ENCODE measurements around the gene LCN1.
"Not testable (repeated sequence)": the region's sequence is repeated elsewhere in the genome, so short reads cannot be mapped to it uniquely, and the experiment has no call there.

LCN1 gene

GRCh38 chr9:135535631-135536030 lies 14.4 kb downstream of the LCN1 start:
- H3K9ac ChIP-seq (ENCODE audit: low read length); H3K9me2 ChIP-seq (replicated peaks; ENCODE audit: insufficient read depth, low read length): not testable (repeated sequence)

DNA sequence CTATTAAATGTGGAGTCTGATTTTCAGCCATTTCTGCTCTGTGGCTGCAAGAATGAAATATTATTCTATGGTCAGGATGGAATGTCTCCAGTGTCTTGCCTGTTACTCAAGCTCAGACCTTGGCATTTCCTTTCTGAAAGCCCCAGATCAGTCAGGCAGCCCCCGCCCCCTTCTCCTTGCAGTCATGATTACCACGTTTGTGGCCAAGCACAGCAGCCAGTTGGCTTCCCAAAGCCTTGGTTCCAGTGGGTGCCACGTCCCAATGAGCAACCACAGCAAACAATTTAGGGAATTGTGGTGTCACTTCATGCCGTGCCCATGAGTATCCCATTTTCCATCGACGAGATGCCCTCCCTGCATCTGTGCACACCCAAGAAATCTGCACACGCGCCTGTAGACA lies 15.0 kb downstream of the LCN1 start:
- TF ChIP-seq EZH2 (optimal IDR thresholded peaks at IDR 0.05; ENCODE audit: low read depth, low read length) (no peak), EZH2phosphoT487 (IDR thresholded peaks at IDR 0.05; ENCODE audit: low read length) (no peak)
- TF ChIP-seq, protein P1, sequence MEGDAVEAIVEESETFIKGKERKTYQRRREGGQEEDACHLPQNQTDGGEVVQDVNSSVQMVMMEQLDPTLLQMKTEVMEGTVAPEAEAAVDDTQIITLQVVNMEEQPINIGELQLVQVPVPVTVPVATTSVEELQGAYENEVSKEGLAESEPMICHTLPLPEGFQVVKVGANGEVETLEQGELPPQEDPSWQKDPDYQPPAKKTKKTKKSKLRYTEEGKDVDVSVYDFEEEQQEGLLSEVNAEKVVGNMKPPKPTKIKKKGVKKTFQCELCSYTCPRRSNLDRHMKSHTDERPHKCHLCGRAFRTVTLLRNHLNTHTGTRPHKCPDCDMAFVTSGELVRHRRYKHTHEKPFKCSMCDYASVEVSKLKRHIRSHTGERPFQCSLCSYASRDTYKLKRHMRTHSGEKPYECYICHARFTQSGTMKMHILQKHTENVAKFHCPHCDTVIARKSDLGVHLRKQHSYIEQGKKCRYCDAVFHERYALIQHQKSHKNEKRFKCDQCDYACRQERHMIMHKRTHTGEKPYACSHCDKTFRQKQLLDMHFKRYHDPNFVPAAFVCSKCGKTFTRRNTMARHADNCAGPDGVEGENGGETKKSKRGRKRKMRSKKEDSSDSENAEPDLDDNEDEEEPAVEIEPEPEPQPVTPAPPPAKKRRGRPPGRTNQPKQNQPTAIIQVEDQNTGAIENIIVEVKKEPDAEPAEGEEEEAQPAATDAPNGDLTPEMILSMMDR (IDR thresholded peaks at IDR 0.05; ENCODE audit: low read length), result no peak

More at GRCh38 chr9:135535631-135536030, 14.4 kb downstream of the LCN1 start:
- DNase-seq; H3K4me1 ChIP-seq (ENCODE audit: low read length); H3K79me2 ChIP-seq (ENCODE audit: low read length); H3K4me3 ChIP-seq (ENCODE audit: low read length); H4K20me1 ChIP-seq (ENCODE audit: insufficient read depth, low read length); H3F3A ChIP-seq (ENCODE audit: insufficient read depth, low read length); H3K27ac ChIP-seq (ENCODE audit: low read length); H3K4me2 ChIP-seq (ENCODE audit: low read depth, low read length); H3K9me3 ChIP-seq (replicated peaks; ENCODE audit: insufficient read depth, low read length); H3K36me3 ChIP-seq (replicated peaks; ENCODE audit: insufficient read depth, low read length); H2AFZ ChIP-seq (ENCODE audit: low read length): not testable (repeated sequence)
- H3K27me3 ChIP-seq (replicated peaks; ENCODE audit: insufficient read depth, low read length), result peaks cover 14% of the 10 kb centered on the region

GRCh38 chr9:135543262-135543894 lies 22.1 kb downstream of the LCN1 start:
- peaks cover 41% of the 10 kb centered on the region for H3K27me3 ChIP-seq (replicated peaks; ENCODE audit: insufficient read depth, low read length)

More for the DNA sequence above, 15.0 kb downstream of the LCN1 start:
- Histone ChIP-seq H3K9me2 (replicated peaks; ENCODE audit: insufficient read depth, low read length) (no peaks in the 10 kb centered on the region), H3K9me3 (replicated peaks; ENCODE audit: insufficient read depth, low read length) (no peaks in the 10 kb centered on the region), H3K9ac (ENCODE audit: low read length) (no peak overlapping the region), H3K27ac (ENCODE audit: low read length) (no peak overlapping the region), H3K36me3 (replicated peaks; ENCODE audit: insufficient read depth, low read length) (no peaks in the 10 kb centered on the region), H2AFZ (ENCODE audit: low read length) (no peak overlapping the region), H3K27me3 (replicated peaks; ENCODE audit: insufficient read depth, low read length) (peaks cover 14% of the 10 kb centered on the region), H4K20me1 (ENCODE audit: insufficient read depth, low read length) (no peaks in the 10 kb centered on the region), H3K4me3 (ENCODE audit: low read length) (no peak overlapping the region), H3K4me1 (ENCODE audit: low read length) (peaks cover 6% of the 10 kb centered on the region; the same call in 1 of the 2 replicates), H3K4me2 (ENCODE audit: low read depth, low read length) (no peak overlapping the region), H3F3A (ENCODE audit: insufficient read depth, low read length) (no peaks in the 10 kb centered on the region), H3K79me2 (ENCODE audit: low read length) (no peaks in the 10 kb centered on the region)
- peak; percentile 44 for DNase-seq

DNA sequence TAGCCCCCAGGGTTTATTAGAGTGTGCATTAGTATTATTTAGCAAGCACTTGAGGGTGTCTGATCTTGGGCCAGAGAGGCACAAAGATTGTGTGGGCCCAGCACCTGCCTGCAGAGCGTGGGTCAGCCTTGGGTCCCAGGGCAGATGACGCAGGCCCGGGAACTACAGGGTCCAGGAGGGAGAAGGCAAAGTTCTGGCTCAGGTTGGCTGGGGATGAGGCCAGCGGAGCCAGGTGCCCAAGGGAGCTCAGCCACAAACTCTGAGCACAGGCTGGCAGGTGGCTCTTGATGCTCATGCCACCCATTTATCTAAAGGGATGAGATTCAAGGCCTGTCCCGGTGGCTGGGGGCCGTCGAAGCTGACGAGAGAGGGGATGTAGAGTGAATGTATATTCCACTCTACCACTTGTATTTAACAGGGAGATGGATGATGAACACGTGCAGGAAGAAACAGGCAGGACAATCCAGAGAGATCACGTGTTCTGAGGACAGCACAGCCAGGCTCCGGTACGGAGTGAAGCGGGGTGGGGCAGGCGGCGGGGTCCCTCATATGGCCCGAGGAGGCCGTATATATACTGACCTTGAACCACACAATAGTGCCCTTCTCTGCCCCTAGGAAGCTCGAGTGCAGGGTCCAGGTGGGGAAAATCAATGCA lies 23.9 kb downstream of the LCN1 start:
- Histone ChIP-seq H4K20me1 (ENCODE audit: insufficient read depth, low read length) (no peaks in the 10 kb centered on the region), H3F3A (ENCODE audit: insufficient read depth, low read length) (no peaks in the 10 kb centered on the region), H3K4me2 (ENCODE audit: low read depth, low read length) (no peak overlapping the region), H3K9me2 (replicated peaks; ENCODE audit: insufficient read depth, low read length) (no peaks in the 10 kb centered on the region), H3K27me3 (replicated peaks; ENCODE audit: insufficient read depth, low read length) (peaks cover 35% of the 10 kb centered on the region), H2AFZ (ENCODE audit: low read length) (no peak overlapping the region), H3K27ac (ENCODE audit: low read length) (no peak overlapping the region), H3K9me3 (replicated peaks; ENCODE audit: insufficient read depth, low read length) (no peaks in the 10 kb centered on the region), H3K9ac (ENCODE audit: low read length) (no peak overlapping the region), H3K36me3 (replicated peaks; ENCODE audit: insufficient read depth, low read length) (no peaks in the 10 kb centered on the region), H3K4me1 (ENCODE audit: low read length) (no peaks in the 10 kb centered on the region), H3K79me2 (ENCODE audit: low read length) (no peaks in the 10 kb centered on the region), H3K4me3 (ENCODE audit: low read length) (no peak overlapping the region)
- DNase-seq, result no peak
- TF ChIP-seq, protein P1 (IDR thresholded peaks at IDR 0.05; ENCODE audit: low read length), result no peak
- no peak for TF ChIP-seq EZH2phosphoT487 (IDR thresholded peaks at IDR 0.05; ENCODE audit: low read length)
- no peak for TF ChIP-seq EZH2 (optimal IDR thresholded peaks at IDR 0.05; ENCODE audit: low read depth, low read length)

More at GRCh38 chr9:135543262-135543894, 22.1 kb downstream of the LCN1 start:
- not testable (repeated sequence) for H3K36me3 ChIP-seq (replicated peaks; ENCODE audit: insufficient read depth, low read length); H4K20me1 ChIP-seq (ENCODE audit: insufficient read depth, low read length); H3K4me3 ChIP-seq (ENCODE audit: low read length); DNase-seq; H3K9me3 ChIP-seq (replicated peaks; ENCODE audit: insufficient read depth, low read length); H3K9me2 ChIP-seq (replicated peaks; ENCODE audit: insufficient read depth, low read length); H3K9ac ChIP-seq (ENCODE audit: low read length); H3F3A ChIP-seq (ENCODE audit: insufficient read depth, low read length); H3K79me2 ChIP-seq (ENCODE audit: low read length); H3K4me2 ChIP-seq (ENCODE audit: low read depth, low read length); H3K4me1 ChIP-seq (ENCODE audit: low read length); H3K27ac ChIP-seq (ENCODE audit: low read length); H2AFZ ChIP-seq (ENCODE audit: low read length)

GRCh38 chr9:135545646-135546176 lies 24.5 kb downstream of the LCN1 start, which contains the start of gene OBP2A:
Gene OBP2A (plus strand): TSS chr9:135546126. CDS start chr9:135546181, 55 bp downstream.
- not testable (repeated sequence) for H3K4me2 ChIP-seq (ENCODE audit: low read depth, low read length); H3K36me3 ChIP-seq (replicated peaks; ENCODE audit: insufficient read depth, low read length); H3K27ac ChIP-seq (ENCODE audit: low read length); H3K9me3 ChIP-seq (replicated peaks; ENCODE audit: insufficient read depth, low read length); H3F3A ChIP-seq (ENCODE audit: insufficient read depth, low read length); H3K9ac ChIP-seq (ENCODE audit: low read length); H4K20me1 ChIP-seq (ENCODE audit: insufficient read depth, low read length); H2AFZ ChIP-seq (ENCODE audit: low read length); H3K79me2 ChIP-seq (ENCODE audit: low read length); DNase-seq; H3K4me3 ChIP-seq (ENCODE audit: low read length); H3K4me1 ChIP-seq (ENCODE audit: low read length); H3K9me2 ChIP-seq (replicated peaks; ENCODE audit: insufficient read depth, low read length)
- H3K27me3 ChIP-seq (replicated peaks; ENCODE audit: insufficient read depth, low read length), result peaks cover 37% of the 10 kb centered on the region

Data from MM.1S (cell line).